ENCODE measurements around the gene UQCC5. TPM values are rescaled to one million over a fixed set of nuclear protein-coding genes. Genes with fewer than 3 reads are reported as not detected.

UQCC5 gene
- polyA plus RNA-seq, 2 of the 4 experiments (the other 2 are of a cell fraction) = 11.7 to 63.3 TPM

GRCh38 chr3:52504977-52505376 lies 31.4 kb upstream of the UQCC5 start:
- CTCF ChIA-PET = interaction anchor here (0.7 to 1.3 kb wide), 3 partner anchors 14 to 80 kb away, joined by 3 to 4 read pairs (median 3); no protein-coding TSS in a partner anchor
- POLR2A ChIA-PET = no interaction called here
- Histone ChIP-seq H3K4me2 (no peak overlapping the region), H3K4me3 (no peak overlapping the region), H3K9me3 (no peaks in the 10 kb centered on the region), H3K27ac (no peak overlapping the region), H3K4me1 (peaks cover 13% of the 10 kb centered on the region; the same call in 2 of the 3 replicates)
- ATAC-seq (no peak), FAIRE-seq (no peak), DNase-seq (ENCODE audit: low read depth in 1 of 2, low spot score in 1 of 2) (no peak)
- TF ChIP-seq POLR2A (IDR thresholded peaks at IDR 0.05; ENCODE audit: low read length) (no peak), RCOR1 (IDR thresholded peaks at IDR 0.05; ENCODE audit: low read depth, low read length) (no peak), ZSCAN20 (CRISPR knock-in tag; IDR thresholded peaks at IDR 0.05) (no peak), ESRRA (IDR thresholded peaks at IDR 0.05; ENCODE audit: borderline replicate concordance, low read length) (no peak), HOXB5 (CRISPR knock-in tag; IDR thresholded peaks at IDR 0.05) (no peak), MAFK (IDR thresholded peaks at IDR 0.05; ENCODE audit: partially characterized antibody) (no peak), PBX3 (IDR thresholded peaks at IDR 0.05) (no peak), CHD2 (IDR thresholded peaks at IDR 0.05; ENCODE audit: low read length, partially characterized antibody) (no peak), CEBPB (IDR thresholded peaks at IDR 0.05) (no peak), HDAC2 (IDR thresholded peaks at IDR 0.05) (no peak), EP300 (IDR thresholded peaks at IDR 0.05) (no peak), E2F6 (IDR thresholded peaks at IDR 0.05; ENCODE audit: borderline replicate concordance, low read depth) (no peak), HMGXB4 (CRISPR knock-in tag; IDR thresholded peaks at IDR 0.05; ENCODE audit: borderline replicate concordance) (no peak), FOXS1 (CRISPR knock-in tag; IDR thresholded peaks at IDR 0.05) (no peak), ATOH8 (CRISPR knock-in tag; IDR thresholded peaks at IDR 0.05; ENCODE audit: low read depth) (no peak), HOXA7 (CRISPR knock-in tag; IDR thresholded peaks at IDR 0.05) (no peak)
- 82% methylated on average over 9 of the region's 10 CpGs for WGBS (ENCODE audit: missing lambda C conversion rate)

GRCh38 chr3:52506266-52506966 lies 30.0 kb upstream of the UQCC5 start:
- no peak overlapping the region for H3K4me3 ChIP-seq
- DNase-seq (ENCODE audit: low read depth in 1 of 2, low spot score in 1 of 2) (no peak), FAIRE-seq (no peak), ATAC-seq (no peak)
- no peak overlapping the region for H3K4me2 ChIP-seq
- H3K27ac ChIP-seq = no peak overlapping the region; a peak in 1 of 6 replicates
- 93% methylated on average over 17 of the region's 27 CpGs for WGBS (ENCODE audit: missing lambda C conversion rate)
- H3K4me1 ChIP-seq = peaks cover 13% of the 10 kb centered on the region; the same call in 2 of the 3 replicates
- no peaks in the 10 kb centered on the region for H3K9me3 ChIP-seq
- POLR2A ChIA-PET = interaction anchor here (0.5 kb wide), 1 partner anchor 130 kb away, joined by 5 read pairs; no protein-coding TSS in a partner anchor
- TF ChIP-seq GATA3 (IDR thresholded peaks at IDR 0.05; ENCODE audit: borderline replicate concordance) = no peak
- CTCF ChIA-PET = no interaction called here

- Histone ChIP-seq H3K4me3 (no peak overlapping the region), H3K27ac (peak overlapping the region; percentile 33 to 50; a peak in 4 of 6 replicates), H3K9me3 (no peaks in the 10 kb centered on the region), H3K4me2 (peak overlapping the region; percentile 25; the same call in 2 of the 3 replicates), H3K4me1 (peaks cover 13% of the 10 kb centered on the region; the same call in 2 of the 3 replicates)
- 22% methylated on average over 5 of the region's 5 CpGs for WGBS (ENCODE audit: missing lambda C conversion rate)
- CTCF ChIA-PET = no interaction called here
- TF ChIP-seq CTCF (IDR thresholded peaks at IDR 0.05) = no peak
- peak; percentile 68 for TF ChIP-seq MAX (IDR thresholded peaks at IDR 0.05)
- TF ChIP-seq NR3C1 (IDR thresholded peaks at IDR 0.05) = no peak
- peak; percentile 60; the same call in 1 of the 2 replicates for TF ChIP-seq E2F6 (IDR thresholded peaks at IDR 0.05; ENCODE audit: borderline replicate concordance, low read depth)
- ATAC-seq (peak; percentile 49 to 71; a peak in 5 of 6 replicates), DNase-seq (ENCODE audit: low read depth in 1 of 2, low spot score in 1 of 2) (peak; percentile 41 to 46), FAIRE-seq (no peak)
- POLR2A ChIA-PET = interaction anchor here (0.5 kb wide), 1 partner anchor 129 kb away, joined by 5 read pairs; no protein-coding TSS in a partner anchor
Measured at GRCh38 chr3:52507359-52507758, 29.0 kb upstream of the UQCC5 start.
